ENCODE results near the gene IGF2BP2.
"Not testable (repeated sequence)": the region's sequence is repeated elsewhere in the genome, so short reads cannot be mapped to it uniquely, and the experiment has no call there.

The IGF2BP2 gene

DNA sequence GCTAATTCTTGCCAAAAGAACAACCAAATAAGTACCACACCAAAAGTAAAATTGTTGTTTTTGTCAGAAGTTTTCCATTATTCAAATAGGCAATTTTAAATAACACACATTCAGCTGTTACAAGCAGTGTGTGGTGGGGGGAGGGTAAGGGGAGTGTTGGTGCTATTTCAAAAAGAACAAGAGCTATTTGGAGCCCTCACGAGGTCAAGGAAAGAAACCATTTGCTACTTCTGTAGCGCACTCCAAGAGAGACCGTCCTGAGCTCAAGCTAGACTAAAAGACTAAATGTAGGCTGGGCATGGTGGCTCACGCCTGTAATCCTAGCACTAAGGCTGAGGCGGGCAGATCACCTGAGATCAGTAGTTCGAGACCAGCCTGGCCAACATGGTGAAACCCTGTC lies 21.2 kb upstream of the IGF2BP2 start:
- H3K36me3 ChIP-seq (replicated peaks), result no peaks in the 10 kb centered on the region
- TF ChIP-seq, protein P1, sequence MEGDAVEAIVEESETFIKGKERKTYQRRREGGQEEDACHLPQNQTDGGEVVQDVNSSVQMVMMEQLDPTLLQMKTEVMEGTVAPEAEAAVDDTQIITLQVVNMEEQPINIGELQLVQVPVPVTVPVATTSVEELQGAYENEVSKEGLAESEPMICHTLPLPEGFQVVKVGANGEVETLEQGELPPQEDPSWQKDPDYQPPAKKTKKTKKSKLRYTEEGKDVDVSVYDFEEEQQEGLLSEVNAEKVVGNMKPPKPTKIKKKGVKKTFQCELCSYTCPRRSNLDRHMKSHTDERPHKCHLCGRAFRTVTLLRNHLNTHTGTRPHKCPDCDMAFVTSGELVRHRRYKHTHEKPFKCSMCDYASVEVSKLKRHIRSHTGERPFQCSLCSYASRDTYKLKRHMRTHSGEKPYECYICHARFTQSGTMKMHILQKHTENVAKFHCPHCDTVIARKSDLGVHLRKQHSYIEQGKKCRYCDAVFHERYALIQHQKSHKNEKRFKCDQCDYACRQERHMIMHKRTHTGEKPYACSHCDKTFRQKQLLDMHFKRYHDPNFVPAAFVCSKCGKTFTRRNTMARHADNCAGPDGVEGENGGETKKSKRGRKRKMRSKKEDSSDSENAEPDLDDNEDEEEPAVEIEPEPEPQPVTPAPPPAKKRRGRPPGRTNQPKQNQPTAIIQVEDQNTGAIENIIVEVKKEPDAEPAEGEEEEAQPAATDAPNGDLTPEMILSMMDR (IDR thresholded peaks at IDR 0.05; ENCODE audit: low read depth, low read length, missing control alignments), result no peak
- no peak overlapping the region for H3K4me3 ChIP-seq (ENCODE audit: low read depth, low read length)
- H3K27me3 ChIP-seq (replicated peaks), result no peaks in the 10 kb centered on the region
- H3K27ac ChIP-seq, result no peak overlapping the region
- no peak for DNase-seq
- in situ Hi-C loops (cut with HindIII; ENCODE audit: low pct_ligation_motif_present, low sequenced_read_pairs), result no loop called here

DNA sequence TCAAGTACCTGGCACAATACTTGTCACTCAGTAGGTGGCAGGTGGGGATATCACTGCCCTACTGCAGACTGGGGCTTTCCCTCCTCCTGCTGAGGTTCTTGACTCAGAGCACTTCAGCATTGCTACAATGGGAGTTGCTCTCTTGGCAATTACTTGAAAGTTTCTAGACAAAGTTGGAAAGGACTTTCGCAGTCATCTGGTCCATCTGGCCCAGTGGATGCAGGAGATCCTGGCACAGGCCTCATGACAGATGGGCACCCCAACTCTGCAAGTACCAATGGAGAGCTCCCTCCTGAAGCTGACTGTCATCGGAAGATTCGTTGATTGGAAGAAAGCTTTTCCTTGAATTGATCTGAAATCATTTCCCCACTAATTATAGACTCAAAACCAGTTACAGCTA lies 19.2 kb upstream of the IGF2BP2 start:
- H3K27me3 ChIP-seq (replicated peaks), result no peaks in the 10 kb centered on the region
- no peak overlapping the region for H3K27ac ChIP-seq
- no peak for DNase-seq
- TF ChIP-seq, protein P1 (IDR thresholded peaks at IDR 0.05; ENCODE audit: low read depth, low read length, missing control alignments), result no peak
- in situ Hi-C loops (cut with HindIII; ENCODE audit: low pct_ligation_motif_present, low sequenced_read_pairs), result no loop called here
- H3K36me3 ChIP-seq (replicated peaks), result no peaks in the 10 kb centered on the region
- no peak overlapping the region for H3K4me3 ChIP-seq (ENCODE audit: low read depth, low read length)

DNA sequence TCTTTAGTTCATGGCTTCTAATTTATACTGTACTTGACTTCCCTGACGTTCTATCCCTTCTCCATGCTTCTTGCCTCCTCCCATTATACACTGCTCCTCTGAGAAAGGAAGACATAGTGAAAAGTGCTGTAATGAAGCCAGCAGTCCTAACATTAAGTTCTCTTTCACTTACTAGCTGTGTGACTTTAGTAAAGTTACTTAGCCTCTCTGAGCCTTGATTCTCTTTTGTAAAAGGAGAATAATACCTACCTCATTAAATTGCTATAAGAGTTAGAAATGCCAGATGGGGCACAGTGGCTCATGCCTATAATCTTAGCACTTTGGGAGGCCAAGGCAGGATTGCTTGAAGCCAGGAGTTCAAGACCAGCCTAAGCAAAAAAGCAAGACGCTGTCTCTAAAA lies 18.8 kb upstream of the IGF2BP2 start:
- Histone ChIP-seq H3K36me3 (replicated peaks) (no peaks in the 10 kb centered on the region), H3K4me3 (ENCODE audit: low read depth, low read length) (no peak overlapping the region), H3K27me3 (replicated peaks) (no peaks in the 10 kb centered on the region), H3K27ac (no peak overlapping the region)
- in situ Hi-C loops (cut with HindIII; ENCODE audit: low pct_ligation_motif_present, low sequenced_read_pairs), result no loop called here
- no peak for DNase-seq
- TF ChIP-seq, protein P1 (IDR thresholded peaks at IDR 0.05; ENCODE audit: low read depth, low read length, missing control alignments), result no peak

DNA sequence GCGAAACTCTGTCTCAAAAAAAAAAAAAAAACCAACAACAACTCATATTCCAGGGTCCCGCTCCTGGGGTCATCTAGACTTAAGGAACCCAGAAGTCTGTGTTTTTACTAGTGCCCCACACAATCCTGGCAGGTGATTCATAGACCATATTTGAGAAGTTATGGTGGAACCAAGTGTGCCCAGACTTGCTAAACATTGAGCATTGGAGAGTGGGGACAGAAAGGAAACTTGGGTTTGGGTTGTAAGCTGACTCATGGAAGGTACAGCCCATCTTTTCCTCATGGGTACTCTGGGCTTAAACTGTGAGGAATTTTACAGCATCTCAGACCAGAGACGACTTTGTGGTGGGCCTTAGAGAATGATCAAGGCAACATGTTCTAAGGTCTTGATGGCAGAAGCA lies 18.3 kb upstream of the IGF2BP2 start:
- TF ChIP-seq, protein P1 (IDR thresholded peaks at IDR 0.05; ENCODE audit: low read depth, low read length, missing control alignments), result no peak
- in situ Hi-C loops (cut with HindIII; ENCODE audit: low pct_ligation_motif_present, low sequenced_read_pairs), result no loop called here
- DNase-seq, result no peak
- Histone ChIP-seq H3K27ac (no peak overlapping the region), H3K27me3 (replicated peaks) (no peaks in the 10 kb centered on the region), H3K36me3 (replicated peaks) (no peaks in the 10 kb centered on the region), H3K4me3 (ENCODE audit: low read depth, low read length) (no peak overlapping the region)

DNA sequence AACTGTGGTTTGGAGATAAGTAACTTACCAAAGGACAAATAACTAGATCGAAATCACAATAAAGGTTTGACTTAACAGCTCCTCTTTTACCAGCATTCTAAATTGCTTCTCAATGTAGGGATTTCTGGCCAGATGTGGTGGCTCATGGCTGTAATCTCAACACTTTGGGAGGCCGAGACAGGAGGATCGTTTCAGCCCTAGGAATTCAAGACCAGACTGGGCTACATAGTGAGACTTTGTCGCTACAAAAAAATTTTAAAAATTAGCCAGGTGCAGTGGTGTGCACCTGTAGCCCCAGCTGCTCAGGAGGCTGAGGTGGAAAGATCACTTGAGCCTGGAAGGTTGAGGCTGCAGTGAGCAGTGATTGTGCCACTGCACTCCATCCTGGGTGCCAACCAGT lies 17.4 kb upstream of the IGF2BP2 start:
- Histone ChIP-seq H3K27ac (no peak overlapping the region), H3K36me3 (replicated peaks) (no peaks in the 10 kb centered on the region), H3K27me3 (replicated peaks) (no peaks in the 10 kb centered on the region), H3K4me3 (ENCODE audit: low read depth, low read length) (no peak overlapping the region)
- no peak for DNase-seq
- TF ChIP-seq, protein P1 (IDR thresholded peaks at IDR 0.05; ENCODE audit: low read depth, low read length, missing control alignments), result no peak
- in situ Hi-C loops (cut with HindIII; ENCODE audit: low pct_ligation_motif_present, low sequenced_read_pairs), result no loop called here

DNA sequence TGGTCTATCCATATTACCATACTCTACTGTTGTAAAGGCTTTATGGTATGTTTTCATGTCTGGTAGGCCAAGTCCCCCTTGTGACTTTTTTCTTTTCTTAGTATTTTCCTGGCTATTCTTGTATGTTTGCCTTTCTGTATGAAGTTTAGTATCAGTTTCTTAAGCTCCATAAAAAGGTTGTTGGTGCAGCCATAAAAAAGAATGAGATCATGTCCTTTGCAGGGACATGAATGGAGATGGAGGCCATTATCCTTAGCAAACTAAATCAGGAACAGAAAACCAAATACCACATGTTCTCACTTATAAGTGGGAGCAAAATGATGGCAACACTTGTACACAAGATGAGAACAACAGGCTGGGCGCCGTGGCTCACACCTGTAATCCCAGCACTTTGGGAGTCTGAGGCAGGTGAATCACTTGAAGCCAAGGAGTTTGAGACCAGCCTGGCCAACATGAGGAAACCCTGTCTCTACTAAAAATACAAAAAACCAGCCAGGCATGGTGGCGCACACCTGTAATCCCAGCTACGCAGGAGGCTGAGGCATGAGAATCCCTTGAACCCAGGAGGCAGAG lies 13.7 kb upstream of the IGF2BP2 start:
- H3K4me3 ChIP-seq (ENCODE audit: low read depth, low read length); H3K36me3 ChIP-seq (replicated peaks); H3K27ac ChIP-seq; H3K27me3 ChIP-seq (replicated peaks); DNase-seq; in situ Hi-C loops (cut with HindIII; ENCODE audit: low pct_ligation_motif_present, low sequenced_read_pairs): not testable (repeated sequence)

Data from brain microvascular endothelial cell (primary cell).